GM19328 (cell line): Measurements from ENCODE around the gene TUFT1.
"Not testable (repeated sequence)": the region's sequence is repeated elsewhere in the genome, so short reads cannot be mapped to it uniquely, and the experiment has no call there.

Experiments
- ATAC-seq: cut with Tn5 transposase; IDR thresholded peaks from one replicate; pipeline ENCODE4 v1.9.1; 2021; ENCODE audit warnings: mild to moderate bottlenecking, moderate library complexity; ENCODE audit not compliant: unreplicated experiment

The TUFT1 gene

DNA sequence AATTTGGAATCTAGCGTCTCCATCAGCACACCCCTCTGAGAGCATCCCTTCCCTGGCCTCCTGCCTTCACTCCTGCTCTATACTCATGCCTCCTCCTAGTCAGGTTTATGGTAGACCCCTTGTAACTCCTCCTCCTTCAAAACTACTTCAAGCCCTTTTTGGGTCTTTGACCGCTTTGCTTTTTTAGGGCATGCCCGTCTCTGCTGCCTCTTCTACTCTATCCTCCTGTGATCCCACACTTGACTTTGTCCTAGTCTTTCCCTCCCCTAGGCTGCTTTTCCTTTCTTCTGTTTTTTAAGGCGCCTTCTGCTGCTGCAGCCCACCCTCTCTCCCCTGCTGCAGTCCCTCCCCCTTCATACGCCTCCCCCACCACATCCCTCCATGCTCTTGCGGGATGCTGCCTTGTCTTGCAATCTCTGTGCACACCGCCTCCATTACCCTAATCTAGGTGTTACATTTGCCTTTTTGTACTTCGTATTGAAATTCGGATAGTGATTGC lies 73.2 kb downstream of the TUFT1 start:
- ATAC-seq: no peak

GRCh38 chr1:151615711-151616504 lies 75.8 kb downstream of the TUFT1 start:
- ATAC-seq: no peak

DNA sequence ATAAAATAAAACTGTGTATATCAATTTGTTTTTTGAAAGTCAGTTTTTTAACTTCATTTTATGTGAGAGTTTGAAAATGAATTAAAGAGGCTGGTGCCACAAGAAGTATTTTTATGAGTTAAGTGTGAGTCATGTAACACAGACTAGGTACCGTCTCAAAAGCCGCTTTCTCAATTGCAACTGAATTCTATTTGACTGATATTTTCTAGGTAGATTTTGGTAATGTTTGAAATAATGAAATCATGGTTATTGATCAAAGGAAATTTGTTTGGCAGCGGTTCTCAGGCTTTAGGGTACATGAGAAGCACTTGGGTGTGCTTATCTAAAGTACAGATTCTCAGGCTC lies 76.4 kb downstream of the TUFT1 start:
- no peak for ATAC-seq

DNA sequence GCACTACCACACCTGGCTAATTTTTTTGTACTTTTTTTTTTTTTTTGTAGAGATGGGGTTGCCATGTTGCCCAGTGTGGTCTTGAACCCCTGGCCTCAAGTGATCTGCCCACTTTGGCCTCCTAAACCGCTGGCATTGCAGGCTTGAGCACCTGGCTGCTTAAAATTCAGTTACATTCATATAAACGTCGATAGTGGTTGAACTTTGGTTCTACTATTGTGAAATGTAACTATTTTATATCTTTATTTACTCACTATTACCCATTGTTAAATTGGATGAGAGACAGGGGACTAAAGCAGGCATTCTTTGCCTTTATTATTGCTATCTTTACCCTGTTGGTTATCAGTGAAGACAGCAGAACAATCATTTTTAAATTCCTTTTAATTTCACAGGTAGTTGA lies 77.9 kb downstream of the TUFT1 start:
- no peak for ATAC-seq

DNA sequence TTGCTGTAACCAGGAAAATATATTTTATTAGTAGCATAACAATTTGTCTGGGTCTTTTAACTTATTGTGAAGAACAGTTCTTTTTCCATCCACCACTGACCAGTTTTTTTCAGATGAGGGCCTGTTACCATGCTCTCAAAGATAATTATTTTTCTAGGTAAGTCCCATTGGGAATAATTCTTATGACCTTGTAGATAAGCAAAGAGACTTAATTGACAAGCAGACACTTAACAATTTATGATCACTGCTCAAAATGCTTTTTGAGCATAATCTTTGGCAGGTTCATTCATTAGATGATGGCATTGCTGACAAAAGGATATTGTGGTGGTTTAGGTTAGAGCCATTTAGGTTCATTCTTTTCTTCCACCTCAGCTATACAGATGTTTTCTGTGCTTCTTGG lies 78.4 kb downstream of the TUFT1 start:
- no peak for ATAC-seq

DNA sequence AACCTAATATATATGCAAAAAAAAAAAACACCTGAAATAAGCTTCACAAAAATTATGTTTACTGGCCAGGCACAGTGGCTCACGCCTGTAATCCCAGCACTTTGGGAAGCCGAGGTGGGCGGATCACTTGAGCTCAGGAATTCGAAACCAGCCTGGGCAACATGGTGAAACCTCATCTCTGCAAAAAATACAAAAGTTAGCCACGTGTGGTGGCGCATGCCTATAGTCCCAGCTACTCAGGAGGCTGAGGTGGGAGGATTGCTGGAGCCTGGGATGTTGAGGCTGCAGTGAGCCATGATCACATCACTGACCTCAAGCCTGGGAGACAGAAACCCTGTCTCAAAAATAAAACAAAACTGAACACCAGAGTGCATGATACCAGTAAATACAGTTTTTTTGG lies 78.9 kb downstream of the TUFT1 start:
- ATAC-seq: not testable (repeated sequence)

DNA sequence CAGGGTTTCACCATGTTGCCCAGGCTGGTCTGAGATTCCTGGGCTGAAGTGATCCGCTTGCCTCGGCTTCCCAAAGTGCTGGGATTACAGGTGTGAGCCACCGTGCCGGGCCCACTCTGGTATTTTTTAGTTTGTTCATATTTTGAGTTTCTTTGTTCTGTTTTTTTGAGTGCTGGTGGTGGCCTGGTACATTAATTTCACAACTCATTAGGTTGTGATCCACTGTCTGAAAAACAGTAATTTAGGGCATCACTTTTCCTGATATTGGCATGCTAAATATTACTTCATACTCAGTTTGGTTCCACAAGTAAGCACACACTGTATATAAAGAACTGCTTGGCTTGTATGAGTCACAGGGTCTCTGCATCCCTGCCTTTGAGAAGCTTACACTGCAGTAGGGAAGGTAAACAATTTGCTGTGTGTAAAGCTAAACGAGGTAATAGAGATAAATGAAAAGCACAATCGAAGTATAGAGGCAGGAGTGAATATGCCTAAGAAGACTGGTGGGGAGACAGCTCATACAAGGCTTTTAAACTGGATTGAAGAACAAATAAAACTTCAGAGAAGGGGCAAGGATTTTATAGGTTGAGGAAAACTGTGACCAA lies 79.5 kb downstream of the TUFT1 start:
- no peak for ATAC-seq

DNA sequence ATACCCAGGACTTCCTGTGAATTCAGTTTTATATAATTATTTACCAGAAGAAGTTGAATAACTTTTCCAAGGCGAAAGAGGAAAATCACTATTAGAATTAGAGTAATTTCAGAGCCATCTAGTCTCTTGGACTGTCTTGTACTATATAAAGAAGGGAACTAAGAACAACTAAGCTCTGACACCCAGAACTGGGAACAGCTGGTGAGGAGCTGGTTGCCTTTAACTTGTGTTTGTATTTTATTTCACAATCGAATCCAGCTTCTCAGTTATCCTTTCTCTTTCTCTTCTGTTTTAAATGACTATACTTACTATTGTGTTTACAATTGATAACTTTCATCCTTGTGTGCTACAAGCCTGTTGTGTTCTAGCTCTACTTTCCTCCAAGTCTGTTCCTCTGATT lies 80.2 kb downstream of the TUFT1 start:
- no peak for ATAC-seq

DNA sequence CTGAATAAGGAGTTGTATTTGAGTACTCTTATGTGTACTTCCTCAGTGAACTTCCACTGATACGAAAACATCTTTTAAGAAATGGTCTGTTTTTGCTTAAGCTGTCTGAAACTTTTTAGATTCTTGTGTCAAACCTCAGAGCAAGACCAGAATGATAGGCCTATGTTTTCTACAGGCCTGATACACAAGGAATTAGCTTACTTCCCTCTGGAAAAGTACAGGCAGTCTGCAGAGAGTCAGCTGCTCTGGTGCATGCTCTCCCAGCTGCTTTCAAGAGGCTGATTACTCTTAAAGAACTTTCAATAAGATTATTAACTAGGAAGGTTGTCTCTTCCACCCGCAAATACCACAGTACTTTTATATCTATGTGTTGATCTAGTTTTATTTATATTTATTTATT lies 81.2 kb downstream of the TUFT1 start:
- no peak for ATAC-seq

- no peak for ATAC-seq
Observed at GRCh38 chr1:151624783-151625182, 84.7 kb downstream of the TUFT1 start.

DNA sequence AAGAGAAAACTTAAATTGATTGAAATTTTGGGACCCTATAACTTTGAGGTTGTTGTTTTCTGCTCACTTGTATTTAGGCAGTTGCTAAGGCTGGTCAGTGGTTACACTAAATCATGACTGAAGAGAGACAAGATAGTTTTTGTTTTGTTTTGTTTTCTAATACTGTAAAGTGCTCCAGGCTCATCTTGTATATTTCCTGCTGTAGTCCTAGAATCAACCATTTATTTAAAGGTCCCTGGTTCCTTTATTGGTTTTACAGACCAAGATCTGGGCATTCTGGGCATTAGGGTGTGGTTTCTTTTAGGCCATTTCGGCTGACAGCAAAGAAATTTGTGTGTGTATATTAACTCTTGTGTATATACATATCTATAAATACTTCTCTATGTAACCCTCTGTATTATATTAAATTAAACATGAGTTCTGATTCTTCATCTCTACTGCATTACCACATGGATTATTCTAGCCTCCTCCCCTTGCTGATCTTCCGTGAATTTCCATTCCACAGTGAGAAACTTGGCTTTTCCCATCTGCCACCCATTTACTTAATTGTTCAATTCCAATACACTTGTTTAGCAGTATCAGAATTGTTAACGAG lies 86.7 kb downstream of the TUFT1 start:
- ATAC-seq: no peak

DNA sequence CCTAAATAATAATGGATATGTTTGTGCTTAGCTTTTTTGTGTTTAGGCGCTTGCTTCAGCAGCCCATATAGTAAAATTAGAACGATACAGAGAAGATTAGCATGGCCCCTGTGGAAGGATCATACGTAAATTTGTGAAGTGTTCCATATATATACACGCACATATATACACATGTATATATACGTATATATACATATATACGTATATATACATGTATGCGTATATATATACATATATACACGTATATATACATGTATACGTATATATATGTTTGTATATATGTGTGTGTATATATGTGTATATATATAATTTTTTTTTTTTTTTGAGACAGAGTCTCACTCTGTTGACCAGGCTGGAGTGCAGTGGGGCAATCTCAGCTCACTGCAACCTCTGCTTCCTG lies 89.2 kb downstream of the TUFT1 start:
- ATAC-seq: no peak
